ENCODE results near the gene NUDT3. TPM values are rescaled to one million over a fixed set of nuclear protein-coding genes. Genes with fewer than 3 reads are reported as not detected.
A peak's percentile ranks its signal among the peaks of the same experiment; 100 is the strongest.
"Not testable (repeated sequence)": the region's sequence is repeated elsewhere in the genome, so short reads cannot be mapped to it uniquely, and the experiment has no call there.

NUDT3 gene
- total RNA-seq, 2 donors from 2014 or later, result 19.5 to 21.9 TPM

DNA sequence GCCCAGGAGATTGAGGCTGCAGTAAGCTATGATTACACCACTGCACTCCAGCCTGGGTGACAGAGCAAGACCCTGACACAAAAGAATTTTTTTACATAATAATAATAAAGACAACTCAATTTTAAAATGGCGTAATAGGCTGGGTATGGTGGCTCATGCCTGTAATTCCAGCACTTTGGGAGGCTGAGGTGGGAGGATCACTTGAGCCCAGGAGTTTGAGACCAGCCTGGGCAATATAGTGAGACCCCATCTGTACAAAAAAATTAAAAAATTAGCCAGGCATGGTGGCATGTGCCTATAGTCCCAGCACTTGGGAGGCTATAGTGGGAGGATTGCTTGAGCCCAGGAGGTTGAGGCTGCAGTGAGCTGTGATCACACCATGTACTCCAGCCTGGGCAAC, 15.4 kb upstream of the NUDT3 start:
- ATAC-seq; intact Hi-C loops (cut with DNase I, micrococcal nuclease); DNase-seq: not testable (repeated sequence)

DNA sequence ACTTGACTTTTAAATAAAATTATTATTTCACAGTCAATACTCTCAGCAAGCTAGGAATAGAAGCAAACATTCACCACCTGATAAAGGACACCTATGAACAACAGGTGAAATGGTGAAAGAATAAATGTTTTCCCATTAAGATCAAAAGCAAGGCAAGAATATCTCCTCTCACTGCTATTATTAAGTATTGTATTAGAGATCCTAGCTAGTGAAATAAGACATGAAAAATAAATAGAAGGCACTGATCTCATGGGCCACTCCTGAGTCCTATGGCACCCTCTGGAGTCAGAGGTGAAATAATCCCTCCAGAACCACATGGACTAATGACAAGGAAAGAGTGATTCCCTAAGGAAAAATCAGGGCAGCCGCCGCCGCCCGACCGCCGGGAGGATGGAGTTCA, 4.0 kb upstream of the NUDT3 start:
- intact Hi-C loops (cut with DNase I, micrococcal nuclease), result no loop called here
- ATAC-seq, result no peak
- DNase-seq, result no peak

DNA sequence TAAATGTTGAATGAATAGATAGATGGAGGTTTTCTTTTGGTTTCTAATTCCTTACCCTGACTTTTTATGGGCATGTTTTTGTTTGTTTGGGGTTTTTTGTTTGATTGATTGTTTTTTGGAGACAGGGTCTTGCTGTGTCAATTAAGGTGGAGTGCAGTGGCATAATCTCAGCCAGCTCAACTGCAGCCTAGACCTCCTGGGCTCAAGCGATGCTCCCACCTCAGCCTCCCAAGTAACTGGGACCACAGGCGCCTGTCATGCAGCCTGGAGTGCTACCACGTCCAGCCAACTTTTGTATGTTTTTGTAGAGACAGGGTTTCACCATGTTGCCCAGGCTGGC, 1.5 kb upstream of the NUDT3 start:
- ATAC-seq, result no peak
- no peak for DNase-seq
- intact Hi-C loops (cut with DNase I, micrococcal nuclease), result no loop called here

DNA sequence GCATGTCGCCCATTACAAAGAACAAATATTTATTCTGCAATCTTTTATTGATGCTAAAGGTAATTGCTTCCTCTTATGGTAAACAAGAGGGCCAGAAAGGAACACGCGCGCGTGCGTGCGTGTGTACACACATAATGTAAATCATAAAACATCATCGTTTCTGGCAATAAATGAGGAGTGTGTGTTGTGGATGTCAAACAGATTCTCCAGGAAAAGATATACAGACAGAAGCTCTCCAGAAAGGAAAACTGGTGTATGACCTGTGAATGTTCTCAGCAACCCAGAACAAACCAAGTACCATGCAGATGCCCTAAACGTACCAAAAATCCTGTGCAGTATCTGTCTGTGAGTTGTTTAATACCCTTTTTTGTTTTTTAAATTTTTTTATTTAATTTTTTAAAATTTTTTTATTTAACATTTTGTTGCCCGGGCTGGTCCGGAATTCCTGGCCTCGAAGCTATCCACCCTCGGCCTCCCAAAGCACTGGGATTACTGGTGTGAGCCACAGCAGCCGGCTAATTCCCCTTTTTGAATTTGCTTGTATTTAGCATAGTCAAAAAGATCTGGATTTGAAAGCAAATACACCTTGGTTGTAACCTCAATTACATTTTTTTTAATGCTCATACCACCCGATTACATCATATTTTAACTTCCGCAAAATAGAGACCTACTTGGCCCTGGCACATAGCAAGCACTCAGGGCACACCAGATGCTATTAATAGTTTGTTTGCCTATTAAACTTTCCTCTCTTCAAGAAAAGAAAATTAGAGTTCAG, 909 bp upstream of the NUDT3 start:
- ATAC-seq (peak; percentile 69), DNase-seq (peak; percentile 61 to 66)
- intact Hi-C loops (cut with DNase I, micrococcal nuclease), result no loop called here

DNA sequence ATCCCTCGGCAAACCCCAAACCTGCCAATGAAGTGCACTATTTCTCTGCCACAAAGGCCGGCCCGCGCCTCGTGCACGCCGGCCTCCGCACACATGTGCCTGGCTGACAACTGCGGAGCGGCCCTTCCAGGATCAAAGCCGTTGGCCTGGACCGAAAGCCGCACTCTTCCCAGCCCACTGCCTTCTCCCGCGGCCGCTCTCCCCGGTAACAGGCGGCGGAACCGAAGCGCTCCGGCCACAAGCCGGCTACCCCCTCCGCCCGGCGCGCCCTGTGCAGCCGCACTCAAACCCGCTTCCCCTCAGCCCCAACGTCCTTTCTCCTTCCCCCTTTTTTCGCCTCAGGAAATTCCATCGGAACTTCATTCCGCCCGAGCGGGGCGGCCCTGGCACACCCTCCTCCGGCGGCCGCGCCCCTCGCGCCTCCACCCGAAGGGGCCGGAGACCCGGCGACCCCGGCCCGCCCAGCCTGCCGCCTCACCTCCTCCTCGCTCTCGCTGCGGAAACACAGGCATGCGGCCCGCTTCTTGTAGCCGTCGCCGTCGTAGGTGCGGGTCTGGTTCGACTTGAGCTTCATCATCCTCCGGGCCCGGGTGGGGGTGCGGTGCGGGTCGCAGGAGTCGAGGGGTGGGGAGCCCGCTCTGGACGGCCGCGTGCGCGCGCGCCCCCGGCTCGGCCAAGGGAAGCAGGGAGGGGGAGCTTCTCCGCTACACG, 528 bp downstream of the NUDT3 start:
- intact Hi-C loops (cut with DNase I, micrococcal nuclease), result no loop called here
- peak; percentile 42 for ATAC-seq
- peak; percentile 37 to 70 for DNase-seq

DNA sequence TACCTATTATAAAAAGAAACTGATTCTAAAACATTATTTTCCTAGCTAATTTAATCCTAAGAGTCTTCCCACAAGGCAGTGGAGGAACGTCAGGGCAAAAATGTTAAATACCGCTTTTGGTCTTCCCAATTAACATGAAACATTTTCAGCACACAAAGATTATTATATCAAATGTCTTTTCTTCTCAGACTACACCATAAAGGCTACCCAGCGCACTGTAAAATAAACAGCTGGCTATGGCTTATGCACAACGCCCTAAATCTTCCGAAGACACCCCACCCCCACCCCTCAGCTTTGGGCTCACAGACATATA, 1.0 kb downstream of the NUDT3 start:
- ATAC-seq (no peak), DNase-seq (no peak)
- intact Hi-C loops (cut with DNase I, micrococcal nuclease), result no loop called here

DNA sequence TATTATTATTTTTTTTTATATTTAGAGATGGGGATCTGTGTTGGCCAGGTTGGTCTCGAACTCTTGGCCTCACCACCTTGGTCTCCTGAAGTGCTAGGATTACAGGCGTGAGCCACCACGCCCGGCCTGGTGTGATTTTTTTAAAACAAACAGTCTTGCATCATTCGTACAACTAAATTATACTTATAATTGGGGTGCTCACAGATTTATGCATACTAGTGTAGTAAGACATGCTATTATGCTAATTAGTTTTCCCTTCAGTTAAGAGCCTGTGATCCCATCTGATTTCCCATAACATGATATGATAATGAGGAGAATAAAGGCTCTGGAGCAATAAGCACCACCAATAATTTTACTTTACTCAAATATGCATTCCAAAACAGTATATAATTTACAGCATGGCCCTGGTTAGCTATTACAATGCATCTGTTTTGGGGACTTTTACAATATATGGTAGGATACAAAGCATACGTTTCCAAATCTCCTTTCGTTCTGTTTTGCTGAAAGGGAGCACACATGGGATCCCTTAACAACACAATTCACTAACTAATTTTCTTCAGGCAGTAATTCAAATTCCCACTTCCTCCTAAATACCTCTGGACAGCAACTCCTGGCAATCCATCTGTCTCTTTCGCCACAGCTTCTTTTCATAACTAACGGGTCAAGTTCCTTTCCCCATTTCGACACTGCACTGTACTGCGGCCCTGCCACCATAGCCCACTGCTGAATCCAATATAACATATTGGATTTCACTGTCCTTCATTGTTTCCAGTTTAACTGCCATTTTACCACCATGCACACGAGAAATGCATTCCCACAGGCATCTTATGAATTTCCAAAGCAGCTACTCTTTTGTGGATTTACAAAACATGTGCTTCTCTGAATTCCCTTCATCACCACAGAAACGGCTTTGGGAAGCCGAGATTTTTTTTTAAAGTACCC, 1.7 kb downstream of the NUDT3 start:
- ATAC-seq (no peak), DNase-seq (peak in 1 of 2 donors; percentile 36)
- intact Hi-C loops (cut with DNase I, micrococcal nuclease), result no loop called here

DNA sequence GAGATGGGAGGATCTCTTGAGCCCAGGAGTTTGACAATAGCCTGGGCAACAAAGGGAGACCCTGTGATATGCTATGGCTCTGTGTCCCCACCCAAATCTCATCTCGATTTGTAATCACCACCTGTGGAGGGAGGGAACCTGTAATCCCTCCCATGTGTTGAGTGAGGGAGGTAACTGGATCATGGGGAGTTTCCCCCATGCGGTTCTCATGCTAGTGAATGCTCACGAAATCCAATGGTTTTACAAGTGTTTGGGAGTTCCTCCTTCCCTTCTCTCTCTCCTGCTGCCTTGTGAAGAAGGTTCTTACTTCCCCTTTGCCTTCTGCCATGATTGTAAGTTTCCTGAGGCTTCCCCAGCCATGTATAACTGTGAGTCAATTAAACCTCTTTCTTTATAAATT, 3.4 kb downstream of the NUDT3 start:
- DNase-seq (no peak), ATAC-seq (no peak)
- intact Hi-C loops (cut with DNase I, micrococcal nuclease), result no loop called here

DNA sequence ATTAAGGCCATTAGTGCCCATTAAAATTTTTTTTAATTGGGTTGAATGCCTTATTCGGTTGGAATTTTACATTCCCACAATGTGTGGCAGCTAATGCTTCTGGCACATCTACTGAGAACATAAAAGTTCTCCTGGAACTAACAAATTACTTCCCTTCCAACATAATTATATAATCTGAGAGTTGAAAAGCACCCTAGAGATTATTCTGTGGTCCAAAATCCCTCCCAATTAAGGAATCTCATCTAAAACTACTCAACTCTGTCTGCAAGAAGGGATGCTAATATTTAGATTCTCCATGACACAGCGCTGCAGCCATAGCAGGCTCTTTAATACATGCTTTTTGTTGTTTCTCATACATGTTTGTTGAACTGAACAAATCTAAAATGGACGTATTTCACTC, 4.0 kb downstream of the NUDT3 start:
- intact Hi-C loops (cut with DNase I, micrococcal nuclease), result no loop called here
- ATAC-seq (no peak), DNase-seq (no peak)

DNA sequence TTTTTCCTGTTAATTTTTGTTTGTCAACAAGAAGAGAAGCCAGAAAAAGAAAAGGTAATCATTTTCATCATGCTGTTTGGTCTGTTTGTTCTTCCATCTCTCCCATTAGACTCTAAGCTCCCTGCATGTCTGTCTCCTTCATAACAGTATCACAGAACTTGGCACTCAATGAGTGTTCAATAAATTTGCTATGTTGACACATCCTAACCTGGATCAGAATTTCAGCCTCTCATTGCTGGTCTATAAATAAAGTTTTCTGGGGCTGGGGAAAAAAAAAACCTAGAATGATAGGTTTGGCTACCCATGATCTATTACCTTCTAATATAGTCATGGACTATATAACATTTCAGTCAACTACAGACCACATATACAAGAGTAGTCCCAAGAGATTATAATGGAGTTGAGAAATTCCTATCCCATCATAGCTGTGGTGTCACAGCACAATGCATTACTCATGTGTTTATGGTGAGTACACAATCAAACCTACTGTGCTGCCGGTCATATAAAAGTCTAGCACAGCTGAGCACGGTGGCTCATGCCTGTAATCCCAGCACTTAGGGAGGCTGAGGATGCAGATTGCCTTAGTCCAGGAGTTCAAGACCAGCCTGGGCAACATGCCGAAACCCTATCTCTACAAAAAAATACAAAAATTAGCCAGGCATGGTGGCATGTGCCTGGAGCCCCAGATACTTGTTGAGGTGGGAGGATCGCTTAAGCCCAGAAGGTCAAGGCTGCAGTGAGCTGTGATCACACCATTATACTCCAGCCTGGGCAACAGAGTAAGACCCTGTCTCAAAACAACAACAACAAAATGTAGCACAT, 5.9 kb downstream of the NUDT3 start:
- DNase-seq (no peak), ATAC-seq (peak; percentile 87)
- intact Hi-C loops (cut with DNase I, micrococcal nuclease), result no loop called here

DNA sequence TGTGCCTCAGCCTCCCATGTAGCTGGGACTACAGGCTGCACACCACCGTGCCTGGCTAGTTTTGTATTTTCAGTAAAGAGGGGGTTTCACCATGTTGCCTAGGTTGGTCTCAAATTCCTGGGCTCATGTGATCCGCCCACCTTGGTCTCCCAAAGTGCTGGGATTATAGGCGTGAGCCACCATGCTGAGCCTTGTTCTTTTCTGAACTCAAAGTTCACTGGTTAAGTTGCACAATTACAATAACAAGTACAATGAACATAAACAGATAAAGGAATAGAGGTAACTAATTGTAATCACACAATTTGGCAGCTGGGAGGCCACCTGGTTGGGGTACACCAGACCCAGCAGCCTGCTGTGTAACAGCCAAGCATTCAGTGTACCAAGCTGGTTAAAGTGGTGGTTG, 6.7 kb downstream of the NUDT3 start:
- ATAC-seq, result peak; percentile 33
- intact Hi-C loops (cut with DNase I, micrococcal nuclease), result no loop called here
- no peak for DNase-seq

DNA sequence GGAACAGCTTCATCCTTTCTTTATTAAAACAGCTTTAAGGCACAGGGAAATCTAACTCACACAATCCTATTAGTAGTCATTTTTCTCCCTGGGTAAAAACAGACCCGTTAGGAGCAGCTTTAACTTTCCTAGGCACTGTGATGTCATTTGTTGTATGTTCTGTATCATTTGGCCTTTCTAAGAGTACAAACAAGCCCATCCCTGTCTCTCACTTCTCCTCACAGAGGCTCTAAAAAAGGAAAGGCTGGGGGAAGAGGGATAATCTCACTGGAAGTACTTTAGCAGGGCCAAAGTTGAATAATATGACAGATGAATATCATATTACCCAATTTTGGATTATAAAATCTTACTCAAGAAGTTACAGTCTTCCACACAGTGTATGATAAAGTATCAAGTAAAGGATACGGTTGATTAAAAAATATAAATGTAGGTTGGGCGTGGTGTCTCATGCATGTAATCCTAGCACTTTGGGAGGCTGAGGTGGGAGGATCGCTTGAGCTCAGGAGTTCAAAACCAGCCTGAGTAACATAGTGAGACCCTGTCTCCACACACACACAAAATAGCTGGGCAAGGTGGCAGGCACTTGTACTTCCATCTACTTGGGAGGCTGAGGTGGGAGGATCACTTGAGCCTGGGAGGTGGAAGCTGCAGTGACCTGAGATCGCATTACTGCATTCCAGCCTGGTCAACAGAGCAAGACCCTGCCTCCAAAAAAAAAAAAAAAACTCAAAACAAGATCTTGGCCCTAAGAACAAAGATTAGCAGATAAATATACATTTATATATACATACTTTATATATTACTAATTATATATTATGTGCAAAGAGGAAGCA, 7.9 kb downstream of the NUDT3 start:
- no peak for DNase-seq
- ATAC-seq, result no peak
- intact Hi-C loops (cut with DNase I, micrococcal nuclease), result no loop called here

DNA sequence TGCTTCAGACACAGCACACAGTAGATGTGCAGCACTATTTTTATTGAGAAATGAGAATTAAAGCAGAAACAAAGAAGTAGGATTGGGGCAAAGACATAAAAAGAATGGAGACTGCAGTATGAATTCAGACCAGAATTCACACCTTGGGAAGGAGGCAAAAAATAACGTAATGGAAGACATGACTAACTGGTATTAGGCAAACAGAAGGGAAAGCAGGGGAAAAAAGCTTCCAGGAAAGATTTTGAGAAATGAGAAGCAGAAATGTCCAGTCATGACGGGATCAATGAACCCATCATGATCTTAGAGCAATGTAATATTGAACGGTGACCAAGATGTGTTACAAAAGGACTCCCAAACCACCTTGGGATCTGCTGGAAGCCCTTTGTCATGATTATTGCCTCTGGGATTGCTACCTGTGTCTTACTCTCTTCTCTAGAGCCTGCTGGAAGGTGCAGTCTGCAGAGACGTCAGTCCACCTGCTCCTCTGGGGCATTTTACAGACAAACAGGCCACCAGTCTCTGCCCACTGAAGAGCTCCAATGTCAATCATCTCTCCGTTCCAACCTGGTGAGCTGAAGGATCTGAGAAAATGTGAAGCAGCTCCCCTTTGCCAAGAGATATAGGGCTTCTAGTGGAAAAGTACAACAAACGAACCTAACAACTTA, 8.7 kb downstream of the NUDT3 start:
- ATAC-seq (no peak), DNase-seq (no peak)
- intact Hi-C loops (cut with DNase I, micrococcal nuclease), result no loop called here

DNA sequence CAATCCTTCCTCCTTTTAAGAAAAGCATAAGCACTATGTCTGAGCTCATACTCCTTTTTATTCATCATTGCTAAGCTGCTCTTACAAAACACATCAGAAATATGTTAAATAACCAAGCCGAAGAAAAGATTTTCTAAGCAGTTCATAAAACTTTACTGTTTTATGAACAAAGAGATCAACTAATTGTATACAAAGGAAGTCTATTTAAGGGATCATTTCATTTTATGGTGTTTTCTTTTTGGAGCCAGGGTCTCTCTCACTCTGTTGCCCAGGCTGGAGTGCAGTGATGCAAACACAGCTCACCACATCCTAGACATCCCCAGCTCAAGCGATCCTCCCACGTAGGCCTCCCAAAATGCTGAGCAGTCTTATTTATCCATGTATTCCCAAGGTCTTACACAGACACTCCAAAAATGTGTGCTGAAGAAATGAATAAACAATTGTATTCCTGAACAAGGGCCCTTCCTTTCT, 9.3 kb downstream of the NUDT3 start:
- no peak for DNase-seq
- no peak for ATAC-seq
- intact Hi-C loops (cut with DNase I, micrococcal nuclease), result no loop called here

DNA sequence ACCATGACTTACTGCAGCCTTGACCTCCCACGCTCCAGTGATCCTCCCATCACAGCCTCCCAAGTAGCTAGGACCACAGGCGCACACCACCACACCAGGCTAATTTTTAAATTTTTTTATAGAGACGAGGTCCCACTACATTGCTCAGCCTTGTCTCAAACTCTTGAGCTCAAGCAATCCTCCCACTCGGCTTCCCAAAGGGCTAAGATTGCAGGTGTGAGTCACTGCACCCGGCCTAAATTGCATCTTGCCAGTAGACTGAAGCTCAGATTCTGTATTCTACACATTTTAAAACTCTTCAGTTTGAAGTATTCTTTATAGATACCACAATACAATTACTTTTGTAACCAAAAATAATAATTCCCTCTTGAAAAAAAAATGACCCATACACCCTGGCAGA, 11.4 kb downstream of the NUDT3 start:
- DNase-seq (no peak), ATAC-seq (no peak)
- intact Hi-C loops (cut with DNase I, micrococcal nuclease), result no loop called here

DNA sequence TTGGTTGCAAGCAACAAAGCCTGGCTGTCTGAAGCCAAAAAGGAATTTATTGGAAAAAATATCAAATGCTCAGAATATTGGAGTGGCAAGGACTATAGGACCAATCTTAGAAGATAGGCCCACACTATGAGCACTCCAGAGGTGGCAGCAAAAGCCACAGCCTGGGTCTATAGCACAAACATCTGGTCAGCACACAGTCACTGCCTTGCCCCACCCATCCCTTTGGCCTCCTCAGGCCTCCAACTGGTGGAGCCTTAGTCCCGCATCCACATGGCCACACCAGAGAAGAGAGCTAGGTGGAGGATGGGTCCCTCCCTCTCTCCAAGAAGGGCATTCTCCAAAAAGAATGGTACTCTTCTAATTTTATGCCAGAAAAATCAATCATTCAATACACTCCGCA, 14.0 kb downstream of the NUDT3 start:
- ATAC-seq (no peak), DNase-seq (no peak)
- intact Hi-C loops (cut with DNase I, micrococcal nuclease), result no loop called here

DNA sequence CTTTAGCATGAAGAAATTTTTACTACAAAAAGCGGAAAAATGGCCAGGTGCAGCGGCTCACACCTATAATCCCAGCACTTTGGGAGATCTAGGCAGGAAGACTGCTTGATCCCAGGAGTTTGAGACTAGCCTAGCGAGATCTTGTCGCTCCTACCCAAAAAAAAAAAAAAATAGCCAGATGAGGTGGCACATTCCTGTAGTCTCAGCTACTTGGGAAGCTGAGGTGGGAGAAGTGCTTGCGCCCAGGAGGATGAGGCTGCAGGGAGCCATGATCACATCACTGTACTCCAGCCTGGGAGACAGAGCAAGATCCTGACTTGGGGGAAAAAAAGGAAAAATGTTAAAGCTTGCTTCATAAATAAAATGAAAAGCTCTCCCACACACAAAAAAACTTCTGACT, 14.5 kb downstream of the NUDT3 start:
- intact Hi-C loops (cut with DNase I, micrococcal nuclease), result no loop called here
- ATAC-seq, result no peak
- DNase-seq, result no peak

DNA sequence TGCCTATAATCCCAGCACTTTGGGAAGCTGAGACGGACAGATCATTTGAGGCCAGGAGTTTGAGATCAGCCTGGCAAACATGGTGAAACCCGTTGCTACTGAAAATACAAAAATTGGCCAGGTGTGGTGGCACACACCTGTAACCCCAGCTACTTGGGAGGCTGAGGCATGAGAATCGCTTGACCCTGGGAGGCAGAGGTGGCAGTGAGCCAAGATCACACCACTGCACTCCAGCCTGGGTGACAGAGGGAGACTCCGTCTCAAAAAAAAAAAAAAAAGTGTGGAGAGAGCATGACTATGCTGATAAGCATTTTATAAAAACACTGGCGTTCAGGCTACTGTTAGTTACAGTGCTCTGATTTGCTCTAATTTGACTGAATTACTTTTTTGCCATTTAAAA, 14.9 kb downstream of the NUDT3 start:
- intact Hi-C loops (cut with DNase I, micrococcal nuclease); ATAC-seq; DNase-seq: not testable (repeated sequence)

All from left colon (tissue), 2 donors.